Liver (tissue), 3 donors: ENCODE data around the gene OPRL1.

Experiments used
- ATF3 ChIP-seq: IDR thresholded peaks from 2 replicates; pipeline ENCODE4 v1.6.1; 2016; ENCODE audit warnings: antibody characterized with exemption
- CTCF ChIP-seq: fragments of 150-350 bp; IDR thresholded peaks from 2 replicates; pipeline ENCODE4 v1.5.1; 2017; ENCODE audit warnings: improper control_type of control experiment, low read depth, low read length; ENCODE audit not compliant: missing input control
- FOXA1 ChIP-seq: IDR thresholded peaks from 2 replicates; pipeline ENCODE4 v1.6.1; 2016; ENCODE audit warnings: antibody characterized with exemption
- GABPA ChIP-seq, 2 donors: IDR thresholded peaks in 1 of 2; conservative IDR thresholded peaks in 1 of 2; 2 replicates each; pipeline ENCODE4 v1.6.1; 2016; ENCODE audit warnings: antibody characterized with exemption in 2 of 2, mild to moderate bottlenecking in 1 of 2, moderate library complexity in 1 of 2
- JUND ChIP-seq, 2 donors: IDR thresholded peaks; 2 replicates each; pipeline ENCODE4 v1.6.1; 2016; ENCODE audit warnings: antibody characterized with exemption in 2 of 2
- NR2F2 ChIP-seq: IDR thresholded peaks from 2 replicates; pipeline ENCODE4 v1.6.1; 2016; ENCODE audit warnings: antibody characterized with exemption
- RAD21 ChIP-seq, 2 donors: IDR thresholded peaks; 2 replicates each; pipeline ENCODE4 v1.6.1; 2016; ENCODE audit warnings: antibody characterized with exemption in 2 of 2, mild to moderate bottlenecking in 2 of 2
- REST ChIP-seq: IDR thresholded peaks from 2 replicates; pipeline ENCODE4 v1.6.1; 2016; ENCODE audit warnings: antibody characterized with exemption, mild to moderate bottlenecking
- RXRA ChIP-seq, 2 donors: IDR thresholded peaks; 2 replicates each; pipeline ENCODE4 v1.6.1; 2017 to 2018; ENCODE audit warnings: antibody characterized with exemption in 2 of 2, mild to moderate bottlenecking in 1 of 2
- SP1 ChIP-seq: IDR thresholded peaks from 2 replicates; pipeline ENCODE4 v1.6.1; 2018; ENCODE audit warnings: antibody characterized with exemption, mild to moderate bottlenecking
- TAF1 ChIP-seq: conservative IDR thresholded peaks from 2 replicates; pipeline ENCODE4 v1.6.1; 2016; ENCODE audit warnings: antibody characterized with exemption, mild to moderate bottlenecking
- YY1 ChIP-seq: IDR thresholded peaks from 2 replicates; pipeline ENCODE4 v1.6.1; 2016; ENCODE audit warnings: antibody characterized with exemption, mild to moderate bottlenecking
- ZBTB33 ChIP-seq: IDR thresholded peaks from 2 replicates; pipeline ENCODE4 v1.6.1; 2016; ENCODE audit warnings: antibody characterized with exemption
- donor health status: healthy.
- donor health status: healthy.

GRCh38 chr20:64113444-64113775, 33.5 kb downstream of the OPRL1 start:
- TF ChIP-seq FOXA1 (no peak), CTCF (no peak), SP1 (no peak), TAF1 (no peak), GABPA (IDR thresholded peaks at IDR 0.05 in 1 of 2, conservative IDR thresholded peaks at IDR 0.05 in 1 of 2) (no peak), RAD21 (IDR thresholded peaks at IDR 0.05) (no peak), REST (no peak), YY1 (no peak), JUND (IDR thresholded peaks at IDR 0.05) (no peak), ATF3 (no peak), NR2F2 (no peak), RXRA (IDR thresholded peaks at IDR 0.05) (no peak), ZBTB33 (no peak)
